IMR-90 (cell line): Measurements from ENCODE around the gene IGF2. TPM values are rescaled to one million over a fixed set of nuclear protein-coding genes. Genes with fewer than 3 reads are reported as not detected.
A peak's percentile ranks its signal among the peaks of the same experiment; 100 is the strongest.

Source experiments
- ATAC-seq: fragments of 200-7000 bp; cut with Tn5 transposase; 2 replicates; pipeline ENCODE4 v1.9.1; 2020; ENCODE audit warnings: low read depth, mild to moderate bottlenecking, moderate library complexity
- Bru-seq: library from RNA; stranded (reverse); fragments of 400-500 nt; gene quantifications from one replicate; lab custom pipeline; 2021; lab: Mats Ljungman, UMichigan
- BruChase-seq, 2 experiments: library from RNA; stranded (reverse); fragments of 400-500 nt; gene quantifications; one replicate each; lab custom pipeline; 2021; lab: Mats Ljungman, UMichigan
- BruUV-seq: library from RNA; stranded (reverse); fragments of 400-500 nt; replicated peaks from 2 replicates; lab custom pipeline; 2021; lab: Mats Ljungman, UMichigan
- CTCF ChIA-PET: fragments of 300-600 bp; formaldehyde crosslinking; extraction: SDS; loops from one replicate; lab custom pipeline; 2021; ENCODE audit warnings: antibody characterized with exemption; lab: Yijun Ruan, JAX
- POLR2A ChIA-PET: fragments of 300-600 bp; sonication (Branson Sonifier 250); formaldehyde crosslinking; loops from one replicate; lab custom pipeline; 2022; ENCODE audit warnings: antibody characterized with exemption; ENCODE audit not compliant: unreplicated experiment; lab: Charles Lee
- DNase-seq: peaks from one replicate; pipeline ENCODE4 v3.0.0; 2013
- H2AFZ ChIP-seq: replicated peaks from 2 replicates; pipeline ENCODE3; 2013; ENCODE audit warnings: low read length, mild to moderate bottlenecking; ENCODE audit not compliant: poor library complexity
- H2AK5ac ChIP-seq: 2 replicates; pipeline ENCODE4 v1.6.1; 2013; ENCODE audit warnings: low read depth, low read length, inconsistent platforms
- H2AK9ac ChIP-seq: replicated peaks from 2 replicates; pipeline ENCODE3; 2013; ENCODE audit warnings: mild to moderate bottlenecking, low read depth, low read length, moderate library complexity; ENCODE audit not compliant: poor library complexity
- H2BK120ac ChIP-seq: 2 replicates; pipeline ENCODE4 v1.6.1; 2013; ENCODE audit warnings: low read depth, low read length, inconsistent platforms
- H2BK15ac ChIP-seq: 3 replicates; pipeline ENCODE4 v1.6.1; 2013; ENCODE audit warnings: low read depth, low read length, inconsistent platforms
- H2BK20ac ChIP-seq: 2 replicates; pipeline ENCODE4 v1.6.1; 2013; ENCODE audit warnings: low read depth, mild to moderate bottlenecking, inconsistent platforms, low read length, moderate library complexity
- H2BK5ac ChIP-seq: 2 replicates; pipeline ENCODE4 v1.6.1; 2013; ENCODE audit warnings: mild to moderate bottlenecking, low read depth, low read length, inconsistent platforms; ENCODE audit not compliant: poor library complexity, severe bottlenecking
- H3K14ac ChIP-seq: replicated peaks from 2 replicates; pipeline ENCODE4 v1.6.1; 2013; ENCODE audit warnings: low read depth, low read length, inconsistent platforms
- H3K18ac ChIP-seq: 2 replicates; pipeline ENCODE4 v1.6.1; 2013; ENCODE audit warnings: low read depth, low read length, control low read depth
- H3K23ac ChIP-seq: 2 replicates; pipeline ENCODE4 v1.6.1; 2013; ENCODE audit warnings: low read depth, low read length, inconsistent platforms
- H3K27ac ChIP-seq: 2 replicates; pipeline ENCODE4 v1.5.1; 2013; ENCODE audit warnings: mild to moderate bottlenecking, control low read depth, low read length; ENCODE audit not compliant: insufficient read depth
- H3K27me3 ChIP-seq: 2 replicates; pipeline ENCODE4 v1.6.1; 2013; ENCODE audit warnings: low read length; ENCODE audit not compliant: control insufficient read depth, insufficient read depth
- H3K36me3 ChIP-seq: 2 replicates; pipeline ENCODE4 v1.6.1; 2013; ENCODE audit warnings: low read length, mixed read lengths; ENCODE audit not compliant: control insufficient read depth, insufficient read depth
- H3K4ac ChIP-seq: 2 replicates; pipeline ENCODE4 v1.6.1; 2013; ENCODE audit warnings: low read depth, low read length, inconsistent platforms
- H3K4me1 ChIP-seq: 2 replicates; pipeline ENCODE4 v1.6.1; 2013; ENCODE audit warnings: low read length, mixed read lengths; ENCODE audit not compliant: control insufficient read depth, insufficient read depth
- H3K4me2 ChIP-seq: 2 replicates; pipeline ENCODE4 v1.6.1; 2013; ENCODE audit warnings: low read depth, mild to moderate bottlenecking, control low read depth, low read length, moderate library complexity
- H3K4me3 ChIP-seq: 2 replicates; pipeline ENCODE4 v1.5.1; 2013; ENCODE audit warnings: low read depth, mild to moderate bottlenecking, control low read depth, low read length, moderate library complexity; ENCODE audit not compliant: insufficient read depth
- H3K56ac ChIP-seq: 2 replicates; pipeline ENCODE4 v1.6.1; 2013; ENCODE audit warnings: low read length, inconsistent platforms; ENCODE audit not compliant: insufficient read depth; ENCODE audit errors: extremely low read depth
- H3K79me1 ChIP-seq, 2 experiments: 2 replicates each; pipeline ENCODE4 v1.6.1; 2013; ENCODE audit warnings: low read length in 2 of 2, inconsistent platforms in 1 of 2, low read depth in 1 of 2
- H3K9ac ChIP-seq: 2 replicates; pipeline ENCODE4 v1.6.1; 2013; ENCODE audit warnings: low read depth, low read length, control low read depth
- H3K9me1 ChIP-seq: 2 replicates; pipeline ENCODE4 v1.6.1; 2013; ENCODE audit warnings: low read length, inconsistent platforms; ENCODE audit not compliant: insufficient read depth
- H3K9me3 ChIP-seq: 2 replicates; pipeline ENCODE4 v1.6.1; 2013; ENCODE audit warnings: low read length; ENCODE audit not compliant: control insufficient read depth, insufficient read depth
- H4K20me1 ChIP-seq: 2 replicates; pipeline ENCODE4 v1.6.1; 2013; ENCODE audit warnings: low read length, inconsistent platforms; ENCODE audit not compliant: insufficient read depth
- H4K5ac ChIP-seq: 2 replicates; pipeline ENCODE4 v1.6.1; 2013; ENCODE audit warnings: mild to moderate bottlenecking, low read depth, low read length, control low read depth
- H4K8ac ChIP-seq, 2 experiments: 2 replicates each; pipeline ENCODE4 v1.6.1; 2013; ENCODE audit warnings: low read depth in 2 of 2, low read length in 2 of 2, control low read depth in 1 of 2, inconsistent platforms in 1 of 2
- H4K91ac ChIP-seq: 2 replicates; pipeline ENCODE4 v1.6.1; 2013; ENCODE audit warnings: low read depth, low read length, inconsistent platforms; ENCODE audit not compliant: insufficient read depth
- CEBPB ChIP-seq: IDR thresholded peaks from 2 replicates; pipeline ENCODE4 v1.6.1; 2012; ENCODE audit warnings: low read depth, low read length, improper control_type of control experiment
- CHD1 ChIP-seq: IDR thresholded peaks from 2 replicates; pipeline ENCODE4 v1.6.1; 2012; ENCODE audit warnings: low read depth, low read length, improper control_type of control experiment
- MAZ ChIP-seq: IDR thresholded peaks from 2 replicates; pipeline ENCODE4 v1.6.1; 2012; ENCODE audit warnings: low read depth, mild to moderate bottlenecking, low read length, improper control_type of control experiment, moderate library complexity, borderline replicate concordance
- NFE2L2 ChIP-seq: fragments of 150-350 bp; IDR thresholded peaks from 2 replicates; pipeline ENCODE4 v1.6.1; 2016; ENCODE audit warnings: low read depth, mild to moderate bottlenecking, low read length
- RAD21 ChIP-seq: IDR thresholded peaks from 2 replicates; pipeline ENCODE4 v1.6.1; 2012; ENCODE audit warnings: low read length, improper control_type of control experiment
- RCOR1 ChIP-seq: IDR thresholded peaks from 2 replicates; pipeline ENCODE4 v1.6.1; 2012; ENCODE audit warnings: mild to moderate bottlenecking, low read length, improper control_type of control experiment; ENCODE audit not compliant: insufficient replicate concordance
- WGBS, 2 experiments: methylation state at CpG; one replicate each; pipeline versions ENCODE4 v1.1.5 to v1.1.7; 2013; ENCODE audit warnings: missing lambda C conversion rate in 2 of 2; ENCODE audit not compliant: insufficient read length in 1 of 2; ENCODE audit errors: extremely low coverage in 2 of 2; 5-methylcytosine and 5-hydroxymethylcytosine counted together
- dilution Hi-C: fragments of 300-500 bp; cut with HindIII; formaldehyde crosslinking; loops from one replicate; pipeline ENCODE4 v1.14.3; 2018; ENCODE audit warnings: low sequenced_read_pairs; ENCODE audit not compliant: unreplicated experiment
- in situ Hi-C: fragments of 300-500 bp; cut with MboI; formaldehyde crosslinking; loops from 3 replicates; pipeline ENCODE4 v1.14.3; 2019; ENCODE audit warnings: low sequenced_read_pairs, inconsistent platforms, mixed read lengths
- intact Hi-C: fragments of 100-400 bp; cut with micrococcal nuclease; formaldehyde crosslinking; loops from 2 replicates; pipeline ENCODE4 v1.10.0; 2022
- long read RNA-seq: library from polyadenylated mRNA; unstranded; transcript quantifications from one replicate; pipeline ENCODE4 v2.0.0, GENCODE V29; 2021; ENCODE audit not compliant: unreplicated experiment
- polyA plus RNA-seq, 3 experiments: library from polyadenylated mRNA; depleted of rRNA; stranded (reverse); fragments of >200 nt; gene quantifications; 2 replicates each; pipeline ENCODE4 v1.2.3, GENCODE V29; 2012; ENCODE audit warnings: low replicate concordance in 1 of 3
- total RNA-seq: library from RNA; depleted of rRNA; stranded (reverse); fragments of >200 nt; gene quantifications from 2 replicates; pipeline ENCODE4 v1.2.3, GENCODE V29; 2012; rRNA removed
- TF ChIP-seq, protein P1 (sequence below): fragments of 150-350 bp; IDR thresholded peaks from 2 replicates; pipeline ENCODE4 v1.6.1; 2016; ENCODE audit warnings: low read depth, mild to moderate bottlenecking, low read length, moderate library complexity, borderline replicate concordance

Gene IGF2, protein sequence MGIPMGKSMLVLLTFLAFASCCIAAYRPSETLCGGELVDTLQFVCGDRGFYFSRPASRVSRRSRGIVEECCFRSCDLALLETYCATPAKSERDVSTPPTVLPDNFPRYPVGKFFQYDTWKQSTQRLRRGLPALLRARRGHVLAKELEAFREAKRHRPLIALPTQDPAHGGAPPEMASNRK
- total RNA-seq (2.3 and 5.0 TPM in 2 replicates), polyA plus RNA-seq (2012; rRNA removed) (17.5 and 21.8 TPM in 2 replicates), Bru-seq, nascent RNA (percentile 30 among the genes with signal in this experiment), BruChase-seq, experiment 1, labeled RNA remaining after a 6-hour chase (percentile 48 among the genes with signal in this experiment), BruChase-seq, experiment 2, labeled RNA remaining after a 2-hour chase (percentile 37 among the genes with signal in this experiment)
- 20.6 and 23.2 TPM in 2 replicates for polyA plus RNA-seq (2012; cell fraction: cytosol; rRNA removed)
- 4.8 and 6.4 TPM in 2 replicates for polyA plus RNA-seq (2012; cell fraction: nucleus; rRNA removed; ENCODE audit: low replicate concordance)
- long read RNA-seq, partial matches to known transcripts = 0 of 1 reads
- long read RNA-seq, other reads (novel, unspliced or antisense) = 0 of 1 reads

DNA sequence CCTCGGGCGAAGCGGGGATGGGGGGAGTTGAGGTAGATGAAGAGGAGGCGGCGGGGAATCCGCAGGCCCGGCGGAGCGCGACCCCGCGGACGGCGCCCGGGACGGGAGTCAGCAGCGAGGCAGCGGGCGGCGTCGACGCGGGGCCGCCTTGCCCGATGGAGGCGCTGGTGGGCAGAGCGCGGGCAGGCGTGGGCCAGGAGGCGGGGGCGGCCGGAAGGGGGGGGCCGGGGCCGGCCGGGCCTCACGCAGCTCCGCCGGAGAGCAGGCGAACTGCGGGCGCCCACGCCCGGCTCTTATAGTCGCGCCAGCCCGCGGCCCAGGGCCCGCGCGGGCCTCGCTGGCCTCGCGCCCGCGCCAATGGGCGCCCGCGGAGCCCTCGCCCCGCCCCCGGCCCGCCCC lies at the start of gene IGF2:
IGF2 (minus strand) TSS at position 267 of the 399 bp plus-strand sequence. CDS start 3,866 bp downstream, outside the sequence.
- ChIA-PET POLR2A (no interaction called here), CTCF (no interaction called here)
- H3K9me3 ChIP-seq = no peaks in the 10 kb centered on the region
- H4K20me1 ChIP-seq = peaks cover 29% of the 10 kb centered on the region
- DNase-seq (no peak), ATAC-seq (peak; percentile 8; the same call in 1 of the 2 replicates)
- no peak within 1 kb of the TSS for H2BK20ac ChIP-seq
- H2AFZ ChIP-seq = peak within 1 kb of the TSS; percentile 70
- 0 out of 2 replicates have a peak within 1 kb of the TSS, but pooled peaks have one; percentile 28 for H2AK5ac ChIP-seq
- 4% methylated on average over 23 of the region's 62 CpGs; no CpG with 5 or more reads in 1 of the 2 experiments for WGBS, 2 experiments
- peak within 1 kb of the TSS; percentile 60 for H3K4me2 ChIP-seq
- intact Hi-C loops = loop anchor here (5.0 kb wide), 1 partner anchor 42 kb away; no protein-coding TSS in a partner anchor
- dilution Hi-C loops = no loop called here
- H4K91ac ChIP-seq = no peak within 1 kb of the TSS; the same call in 1 of the 2 replicates
- no peak within 1 kb of the TSS for H3K56ac ChIP-seq
- peaks cover 75% of the 10 kb centered on the region for H3K27me3 ChIP-seq
- H2BK120ac ChIP-seq = 0 out of 2 replicates have a peak within 1 kb of the TSS, but pooled peaks have one; percentile 54
- peak within 1 kb of the TSS; percentile 50; the same call in 1 of the 2 replicates for H3K4ac ChIP-seq
- in situ Hi-C loops = no loop called here
- no peak within 1 kb of the TSS for H2BK5ac ChIP-seq
- no peak within 1 kb of the TSS; the same call in 1 of the 2 replicates for H3K18ac ChIP-seq
- no peak within 1 kb of the TSS for H2AK9ac ChIP-seq
- H3K79me1 ChIP-seq = peaks cover 0 to 4% of the 10 kb centered on the region in 2 experiments; a peak in 1 of 4 replicates
- no peak within 1 kb of the TSS for H4K5ac ChIP-seq
- H3K23ac ChIP-seq = no peak within 1 kb of the TSS
- H3K27ac ChIP-seq = no peak within 1 kb of the TSS
- H3K4me1 ChIP-seq = peaks cover 2% of the 10 kb centered on the region
- peak within 1 kb of the TSS; percentile 32; the same call in 1 of the 2 replicates for H3K14ac ChIP-seq
- H3K9ac ChIP-seq = peak within 1 kb of the TSS; percentile 49
- no peaks in the 10 kb centered on the region for H3K36me3 ChIP-seq
- H4K8ac ChIP-seq = peak within 1 kb of the TSS in 1 of 2 experiments; percentile 51; a peak in 1 of 4 replicates
- BruUV-seq = no TSS peak
- H2BK15ac ChIP-seq = no peak within 1 kb of the TSS
- no peaks in the 10 kb centered on the region for H3K9me1 ChIP-seq
- TF ChIP-seq RAD21 (no peak), CHD1 (no peak), RCOR1 (no peak), CEBPB (no peak), MAZ (no peak), NFE2L2 (no peak)
- TF ChIP-seq, protein P1, sequence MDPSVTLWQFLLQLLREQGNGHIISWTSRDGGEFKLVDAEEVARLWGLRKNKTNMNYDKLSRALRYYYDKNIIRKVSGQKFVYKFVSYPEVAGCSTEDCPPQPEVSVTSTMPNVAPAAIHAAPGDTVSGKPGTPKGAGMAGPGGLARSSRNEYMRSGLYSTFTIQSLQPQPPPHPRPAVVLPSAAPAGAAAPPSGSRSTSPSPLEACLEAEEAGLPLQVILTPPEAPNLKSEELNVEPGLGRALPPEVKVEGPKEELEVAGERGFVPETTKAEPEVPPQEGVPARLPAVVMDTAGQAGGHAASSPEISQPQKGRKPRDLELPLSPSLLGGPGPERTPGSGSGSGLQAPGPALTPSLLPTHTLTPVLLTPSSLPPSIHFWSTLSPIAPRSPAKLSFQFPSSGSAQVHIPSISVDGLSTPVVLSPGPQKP = no peak
- peak within 1 kb of the TSS; percentile 44 for H3K4me3 ChIP-seq
